HCT116 (cell line): Measurements from ENCODE around the gene FAT1. TPM values are rescaled to one million over a fixed set of nuclear protein-coding genes. Genes with fewer than 3 reads are reported as not detected.

Experiments used
- ATAC-seq: fragments of 200-7000 bp; cut with Tn5 transposase; 2 replicates; pipeline ENCODE4 v1.9.1; 2020; ENCODE audit warnings: mild to moderate bottlenecking, moderate library complexity
- BruUV-seq: library from RNA; stranded (reverse); fragments of 400-500 nt; replicated peaks from 2 replicates; lab custom pipeline; 2021; lab: Mats Ljungman, UMichigan
- CTCF ChIA-PET: fragments of 300-600 bp; sonication (Branson Sonifier 250); formaldehyde crosslinking; loops from one replicate; lab custom pipeline; 2021; ENCODE audit warnings: antibody characterized with exemption; lab: Charles Lee
- POLR2A ChIA-PET: fragments of 300-600, 350-600 bp; sonication (Branson Sonifier 250); formaldehyde crosslinking; loops from one replicate; lab custom pipeline; 2021; ENCODE audit warnings: antibody characterized with exemption; lab: Charles Lee
- RAD21 ChIA-PET, 2 experiments: fragments of 300-600 bp; sonication (Branson Sonifier 250); formaldehyde crosslinking; loops; one replicate each; lab custom pipeline; 2023; ENCODE audit warnings: low total read pairs in 2 of 2; ENCODE audit not compliant: uncharacterized antibody in 2 of 2, unreplicated experiment in 2 of 2, low non-redundant PET in 1 of 2; lab: Charles Lee
- DNase-seq: peaks from one replicate; pipeline ENCODE4 v3.0.0-alpha.2; 2010; ENCODE audit warnings: low read depth, low spot score
- H2AFZ ChIP-seq: fragments of 200-600 bp; shearing (Covaris generic), sonication (generic); 2 replicates; pipeline ENCODE4 v1.6.1; 2017; ENCODE audit warnings: low read depth, mixed run types, mixed read lengths, antibody characterized with exemption, low read length; ENCODE audit not compliant: poor library complexity, severe bottlenecking
- H3K27ac ChIP-seq: 2 replicates; pipeline ENCODE4 v1.5.1; 2012; ENCODE audit warnings: low read depth, low read length
- H3K27me3 ChIP-seq: fragments of 200-600 bp; sonication (generic); 2 replicates; pipeline ENCODE4 v1.6.1; 2016; ENCODE audit warnings: mixed run types, low read length, mixed read lengths; ENCODE audit not compliant: insufficient read depth
- H3K36me3 ChIP-seq, 2 experiments: fragments of 200-500 bp in 1 of 2; fragments of 200-600 bp in 1 of 2; sonication (Bioruptor generic) in 1 of 2; sonication (generic) in 1 of 2; 2 replicates each; pipeline versions ENCODE4 v1.5.1 to v1.6.1; 2014 to 2016; ENCODE audit warnings: low read length in 2 of 2, inconsistent platforms in 1 of 2, mixed read lengths in 1 of 2, mixed run types in 1 of 2; ENCODE audit not compliant: insufficient read depth in 2 of 2, control insufficient read depth in 1 of 2
- H3K4me1 ChIP-seq, 2 experiments: fragments of 200-600 bp in 1 of 2; sonication (generic) in 1 of 2; 2 replicates each; pipeline versions ENCODE4 v1.5.1 to v1.6.1; 2012 to 2017; ENCODE audit warnings: low read length in 2 of 2, inconsistent platforms in 1 of 2, mild to moderate bottlenecking in 1 of 2, mixed read lengths in 1 of 2, mixed run types in 1 of 2, moderate library complexity in 1 of 2; ENCODE audit not compliant: insufficient read depth in 2 of 2, control insufficient read depth in 1 of 2
- H3K4me2 ChIP-seq: fragments of 200-600 bp; sonication (generic); 2 replicates; pipeline ENCODE4 v1.6.1; 2017; ENCODE audit warnings: mixed run types, low read length, mixed read lengths
- H3K4me3 ChIP-seq, 2 experiments: fragments of 200-600 bp in 1 of 2; sonication (generic) in 1 of 2; replicated peaks in 1 of 2; 2 replicates each; pipeline ENCODE4 v1.5.1; 2011 to 2016; ENCODE audit warnings: low read length in 2 of 2, control low read depth in 1 of 2, low read depth in 1 of 2, mild to moderate bottlenecking in 1 of 2, mixed read lengths in 1 of 2, mixed run types in 1 of 2
- H3K79me2 ChIP-seq: fragments of 200-600 bp; sonication (generic); 2 replicates; pipeline ENCODE4 v1.6.1; 2017; ENCODE audit warnings: mild to moderate bottlenecking, mixed run types, low read length, moderate library complexity, mixed read lengths; ENCODE audit not compliant: insufficient read depth
- H3K9ac ChIP-seq: fragments of 200-600 bp; sonication (generic); 2 replicates; pipeline ENCODE4 v1.6.1; 2016; ENCODE audit warnings: low read length, mixed read lengths
- H3K9me2 ChIP-seq: fragments of 200-600 bp; sonication (generic), shearing (Covaris generic); 2 replicates; pipeline ENCODE4 v1.6.1; 2017; ENCODE audit warnings: mixed run types, mild to moderate bottlenecking, moderate library complexity; ENCODE audit not compliant: insufficient read depth
- H3K9me3 ChIP-seq, 2 experiments: fragments of 200-500 bp in 1 of 2; fragments of 200-600 bp in 1 of 2; sonication (Bioruptor generic) in 1 of 2; sonication (generic) in 1 of 2; 2 replicates each; pipeline ENCODE4 v1.6.1; 2014 to 2017; ENCODE audit warnings: low read length in 2 of 2, mixed read lengths in 2 of 2, inconsistent platforms in 1 of 2, low read depth in 1 of 2, mild to moderate bottlenecking in 1 of 2, mixed run types in 1 of 2, moderate library complexity in 1 of 2; ENCODE audit not compliant: control insufficient read depth in 1 of 2, insufficient read depth in 1 of 2
- H4K20me1 ChIP-seq: fragments of 200-600 bp; sonication (generic), shearing (Covaris generic); 2 replicates; pipeline ENCODE4 v1.6.1; 2017; ENCODE audit warnings: mixed run types, mild to moderate bottlenecking, moderate library complexity; ENCODE audit not compliant: insufficient read depth
- ATF3 ChIP-seq: IDR thresholded peaks from 2 replicates; pipeline ENCODE4 v1.6.1; 2012
- CEBPB ChIP-seq: IDR thresholded peaks from 2 replicates; pipeline ENCODE4 v1.6.1; 2012; ENCODE audit warnings: low read depth
- ELF1 ChIP-seq: IDR thresholded peaks from 2 replicates; pipeline ENCODE4 v1.6.1; 2012; ENCODE audit warnings: low read depth, borderline replicate concordance
- EZH2phosphoT487 ChIP-seq: fragments of 200-600 bp; IDR thresholded peaks from 2 replicates; pipeline ENCODE4 v1.6.1; 2018; ENCODE audit warnings: antibody characterized with exemption, borderline replicate concordance
- FOSL1 ChIP-seq: IDR thresholded peaks from 2 replicates; pipeline ENCODE4 v1.6.1; 2012; ENCODE audit warnings: low read depth
- JUND ChIP-seq: IDR thresholded peaks from 2 replicates; pipeline ENCODE4 v1.6.1; 2012
- POLR2A ChIP-seq: IDR thresholded peaks from 2 replicates; pipeline ENCODE4 v1.7.0; 2011; ENCODE audit warnings: borderline replicate concordance; ENCODE audit not compliant: insufficient read depth, insufficient read length; ENCODE audit errors: extremely low read depth
- RAD21 ChIP-seq: IDR thresholded peaks from 2 replicates; pipeline ENCODE4 v1.6.1; 2012; ENCODE audit warnings: low read depth, mild to moderate bottlenecking
- REST ChIP-seq: IDR thresholded peaks from 2 replicates; pipeline ENCODE4 v1.6.1; 2012; ENCODE audit warnings: low read depth
- SIN3A ChIP-seq: IDR thresholded peaks from 2 replicates; pipeline ENCODE4 v1.6.1; 2012; ENCODE audit warnings: low read depth
- ZFX ChIP-seq: fragments of 450-650 bp; IDR thresholded peaks from 2 replicates; pipeline ENCODE4 v1.6.1; 2017
- ZNF274 ChIP-seq: fragments of 200-500 bp; sonication (Bioruptor generic); IDR thresholded peaks from 2 replicates; pipeline ENCODE4 v1.6.1; 2014; ENCODE audit warnings: mild to moderate bottlenecking, low read depth, low read length, inconsistent platforms
- intact Hi-C: fragments of 100-400 bp; cut with micrococcal nuclease; formaldehyde crosslinking; loops from 2 replicates; pipeline ENCODE4 v1.10.0; 2022
- total RNA-seq: library from RNA; stranded (reverse); gene quantifications from one replicate; pipeline ENCODE4 v1.2.1, GENCODE V29; 2021; ENCODE audit not compliant: unreplicated experiment

The FAT1 gene
- total RNA-seq, 1 experiment from 2014 or later: 676 TPM

- H3K4me1 ChIP-seq: peaks cover 0 to 23% of the 10 kb centered on the region in 2 experiments; a peak in 3 of 4 replicates
- H3K9me3 ChIP-seq: no peaks in the 10 kb centered on the region
- no peak for TF ChIP-seq RAD21
- TF ChIP-seq JUND: no peak
- TF ChIP-seq, all 23 proteins: peak for 0
- Histone ChIP-seq H3K79me2 (no peaks in the 10 kb centered on the region), H3K9ac (no peak overlapping the region), H2AFZ (no peak overlapping the region), H3K4me2 (no peak overlapping the region), H4K20me1 (no peaks in the 10 kb centered on the region), H3K9me2 (no peaks in the 10 kb centered on the region), H3K27me3 (no peaks in the 10 kb centered on the region), H3K27ac (no peak overlapping the region), H3K36me3 (no peaks in the 10 kb centered on the region), H3K4me3 (no peak overlapping the region)
- ChIA-PET RAD21 (no interaction called here), CTCF (no interaction called here), POLR2A (no interaction called here)
- intact Hi-C loops: no loop called here
- no TSS peak for BruUV-seq
- no peak for ATAC-seq
- no peak for DNase-seq
Measured at GRCh38 chr4:186772936-186773487, 49.4 kb upstream of the FAT1 start.

- Histone ChIP-seq H3K27me3 (no peaks in the 10 kb centered on the region), H2AFZ (peak overlapping the region; percentile 24), H3K4me2 (0 out of 2 replicates have a peak overlapping the region, but pooled peaks have one; percentile 13), H3K9me3 (no peaks in the 10 kb centered on the region), H3K27ac (no peak overlapping the region), H3K4me3 (no peak overlapping the region), H4K20me1 (no peaks in the 10 kb centered on the region), H3K9me2 (no peaks in the 10 kb centered on the region), H3K36me3 (no peaks in the 10 kb centered on the region), H3K4me1 (peaks cover 0 to 23% of the 10 kb centered on the region in 2 experiments; a peak in 2 of 4 replicates), H3K79me2 (no peaks in the 10 kb centered on the region), H3K9ac (no peak overlapping the region)
- intact Hi-C loops: no loop called here
- RAD21 ChIA-PET: no interaction called here
- no peak for TF ChIP-seq ZNF274
- no peak for TF ChIP-seq ATF3
- no peak for TF ChIP-seq EZH2phosphoT487
- TF ChIP-seq SIN3A: no peak
- TF ChIP-seq FOSL1: no peak
- TF ChIP-seq POLR2A: no peak
- TF ChIP-seq CEBPB: no peak
- TF ChIP-seq ELF1: no peak
- TF ChIP-seq ZFX: no peak
- no peak for TF ChIP-seq REST
- POLR2A ChIA-PET: no interaction called here
- CTCF ChIA-PET: no interaction called here
- no TSS peak for BruUV-seq
- no peak for ATAC-seq
- DNase-seq: no peak
Measured at GRCh38 chr4:186771624-186772023, 48.0 kb upstream of the FAT1 start.
